PC-3 (cell line): Measurements from ENCODE around the gene NFAM1. TPM values are rescaled to one million over a fixed set of nuclear protein-coding genes. Genes with fewer than 3 reads are reported as not detected.

Source experiments
- ATAC-seq: fragments of 200-7000 bp; cut with Tn5 transposase; 2 replicates; pipeline ENCODE4 v1.9.1; 2020; ENCODE audit warnings: mild to moderate bottlenecking, moderate library complexity
- BruUV-seq: library from RNA; stranded (reverse); fragments of 400-500 nt; replicated peaks from 2 replicates; lab custom pipeline; 2021; lab: Mats Ljungman, UMichigan
- CTCF ChIA-PET: fragments of 300-600 bp; sonication (Branson Sonifier 250); formaldehyde crosslinking; loops from one replicate; lab custom pipeline; 2022; ENCODE audit warnings: antibody characterized with exemption; lab: Charles Lee
- POLR2A ChIA-PET: fragments of 300-600 bp; sonication (Branson Sonifier 250); formaldehyde crosslinking; loops from one replicate; lab custom pipeline; 2022; ENCODE audit warnings: antibody characterized with exemption; ENCODE audit not compliant: unreplicated experiment; lab: Charles Lee
- DNase-seq: peaks from one replicate; pipeline ENCODE4 v3.0.0-alpha.2; 2015
- H2AFZ ChIP-seq: fragments of 300-600 bp; sonication (generic); 2 replicates; pipeline ENCODE4 v1.6.0; 2016; ENCODE audit warnings: antibody characterized with exemption, low read length
- H3F3A ChIP-seq: fragments of 300-600 bp; sonication (generic); one replicate; pipeline ENCODE4 v1.6.0; 2017; ENCODE audit warnings: antibody characterized with exemption, low read length, control low read depth, mild to moderate bottlenecking; ENCODE audit not compliant: unreplicated experiment
- H3K27ac ChIP-seq: fragments of 300-600 bp; sonication (generic); 2 replicates; pipeline ENCODE4 v1.5.1; 2016; ENCODE audit warnings: mild to moderate bottlenecking, low read length
- H3K27me3 ChIP-seq: fragments of 300-600 bp; sonication (generic); 2 replicates; pipeline ENCODE4 v1.6.1; 2016; ENCODE audit warnings: low read length, mixed read lengths
- H3K36me3 ChIP-seq: fragments of 300-600 bp; sonication (generic); 2 replicates; pipeline ENCODE4 v1.6.1; 2016; ENCODE audit warnings: low read depth, mixed run types, low read length, mixed read lengths
- H3K4me1 ChIP-seq: fragments of 300-600 bp; sonication (generic); 2 replicates; pipeline ENCODE4 v1.5.1; 2016; ENCODE audit warnings: low read length; ENCODE audit not compliant: insufficient read depth
- H3K4me2 ChIP-seq: fragments of 300-600 bp; sonication (generic); 2 replicates; pipeline ENCODE4 v1.6.0; 2016; ENCODE audit warnings: low read length
- H3K4me3 ChIP-seq: fragments of 300-600 bp; sonication (generic); 2 replicates; pipeline ENCODE4 v1.5.1; 2016; ENCODE audit warnings: mild to moderate bottlenecking, low read length, mixed read lengths
- H3K79me2 ChIP-seq: fragments of 300-600 bp; sonication (generic); 2 replicates; pipeline ENCODE4 v1.6.1; 2017; ENCODE audit warnings: low read length, mixed read lengths
- H3K9ac ChIP-seq: fragments of 300-600 bp; sonication (generic); 2 replicates; pipeline ENCODE4 v1.6.0; 2016; ENCODE audit warnings: mild to moderate bottlenecking, low read length
- H3K9me2 ChIP-seq: fragments of 300-600 bp; sonication (generic); replicated peaks from 2 replicates; pipeline ENCODE4 v1.6.1; 2016; ENCODE audit warnings: mixed run types, low read length, mixed read lengths
- H3K9me3 ChIP-seq: fragments of 300-600 bp; sonication (generic); 2 replicates; pipeline ENCODE4 v1.6.1; 2016; ENCODE audit warnings: low read length, mixed read lengths
- H4K20me1 ChIP-seq: fragments of 300-600 bp; sonication (generic); 2 replicates; pipeline ENCODE4 v1.6.1; 2016; ENCODE audit warnings: low read length, mixed read lengths
- EZH2 ChIP-seq: fragments of 300-600 bp; sonication (generic); IDR thresholded peaks from one replicate; pipeline ENCODE4 v1.6.1; 2017; ENCODE audit warnings: antibody characterized with exemption, mild to moderate bottlenecking, low read length; ENCODE audit not compliant: unreplicated experiment
- EZH2phosphoT487 ChIP-seq: fragments of 300-600 bp; sonication (generic); IDR thresholded peaks from 2 replicates; pipeline ENCODE4 v1.6.1; 2018; ENCODE audit warnings: mild to moderate bottlenecking, antibody characterized with exemption, low read length, borderline replicate concordance
- intact Hi-C: fragments of 100-400 bp; cut with micrococcal nuclease; formaldehyde crosslinking; loops from 2 replicates; pipeline ENCODE4 v1.9.0; 2023
- total RNA-seq: library from RNA; depleted of rRNA; stranded (reverse); fragments of >200 nt; gene quantifications from 2 replicates; pipeline ENCODE4 v1.2.3, GENCODE V29; 2014
- TF ChIP-seq, protein P1 (sequence below): fragments of 300-600 bp; sonication (generic); conservative IDR thresholded peaks from 2 replicates; pipeline ENCODE4 v1.5.1; 2017; ENCODE audit warnings: antibody characterized with exemption, low read depth, mild to moderate bottlenecking, low read length

Gene NFAM1
- total RNA-seq, 1 experiment from 2014 or later: 0.11 TPM

DNA sequence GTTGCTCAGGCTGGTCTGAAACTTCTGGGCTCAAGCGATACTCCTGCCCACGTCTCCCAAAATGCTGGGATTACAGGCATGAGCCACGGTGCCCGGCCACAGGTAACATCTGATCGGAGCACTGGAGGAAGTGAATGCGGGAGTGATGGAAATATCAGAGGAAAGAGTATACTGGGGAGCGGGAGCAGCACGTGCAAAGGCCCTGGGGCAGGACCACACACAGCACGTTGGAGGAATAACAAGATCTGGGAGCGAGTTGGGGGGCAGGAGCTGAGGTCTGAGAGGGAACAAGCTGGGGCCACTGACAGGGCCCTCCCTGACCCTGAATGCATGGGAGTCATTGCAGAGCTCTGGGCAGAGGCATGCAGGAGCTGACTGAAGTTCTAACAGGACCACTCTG lies 70.7 kb downstream of the NFAM1 start:
- no peaks in the 10 kb centered on the region for H4K20me1 ChIP-seq
- no peak overlapping the region for H3K27ac ChIP-seq
- no peak overlapping the region for H2AFZ ChIP-seq
- no peaks in the 10 kb centered on the region for H3K9me2 ChIP-seq
- H3K4me1 ChIP-seq: no peaks in the 10 kb centered on the region
- H3K4me2 ChIP-seq: no peak overlapping the region
- no peak for DNase-seq
- no peak for TF ChIP-seq EZH2
- TF ChIP-seq EZH2phosphoT487: no peak
- TF ChIP-seq, protein P1, sequence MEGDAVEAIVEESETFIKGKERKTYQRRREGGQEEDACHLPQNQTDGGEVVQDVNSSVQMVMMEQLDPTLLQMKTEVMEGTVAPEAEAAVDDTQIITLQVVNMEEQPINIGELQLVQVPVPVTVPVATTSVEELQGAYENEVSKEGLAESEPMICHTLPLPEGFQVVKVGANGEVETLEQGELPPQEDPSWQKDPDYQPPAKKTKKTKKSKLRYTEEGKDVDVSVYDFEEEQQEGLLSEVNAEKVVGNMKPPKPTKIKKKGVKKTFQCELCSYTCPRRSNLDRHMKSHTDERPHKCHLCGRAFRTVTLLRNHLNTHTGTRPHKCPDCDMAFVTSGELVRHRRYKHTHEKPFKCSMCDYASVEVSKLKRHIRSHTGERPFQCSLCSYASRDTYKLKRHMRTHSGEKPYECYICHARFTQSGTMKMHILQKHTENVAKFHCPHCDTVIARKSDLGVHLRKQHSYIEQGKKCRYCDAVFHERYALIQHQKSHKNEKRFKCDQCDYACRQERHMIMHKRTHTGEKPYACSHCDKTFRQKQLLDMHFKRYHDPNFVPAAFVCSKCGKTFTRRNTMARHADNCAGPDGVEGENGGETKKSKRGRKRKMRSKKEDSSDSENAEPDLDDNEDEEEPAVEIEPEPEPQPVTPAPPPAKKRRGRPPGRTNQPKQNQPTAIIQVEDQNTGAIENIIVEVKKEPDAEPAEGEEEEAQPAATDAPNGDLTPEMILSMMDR: no peak
- POLR2A ChIA-PET: no interaction called here
- H3F3A ChIP-seq: no peaks in the 10 kb centered on the region
- H3K4me3 ChIP-seq: no peak overlapping the region
- BruUV-seq: no TSS peak
- CTCF ChIA-PET: no interaction called here
- no peaks in the 10 kb centered on the region for H3K27me3 ChIP-seq
- no peaks in the 10 kb centered on the region for H3K79me2 ChIP-seq
- intact Hi-C loops: no loop called here
- ATAC-seq: no peak
- H3K36me3 ChIP-seq: no peaks in the 10 kb centered on the region
- H3K9ac ChIP-seq: no peak overlapping the region
- H3K9me3 ChIP-seq: no peaks in the 10 kb centered on the region

DNA sequence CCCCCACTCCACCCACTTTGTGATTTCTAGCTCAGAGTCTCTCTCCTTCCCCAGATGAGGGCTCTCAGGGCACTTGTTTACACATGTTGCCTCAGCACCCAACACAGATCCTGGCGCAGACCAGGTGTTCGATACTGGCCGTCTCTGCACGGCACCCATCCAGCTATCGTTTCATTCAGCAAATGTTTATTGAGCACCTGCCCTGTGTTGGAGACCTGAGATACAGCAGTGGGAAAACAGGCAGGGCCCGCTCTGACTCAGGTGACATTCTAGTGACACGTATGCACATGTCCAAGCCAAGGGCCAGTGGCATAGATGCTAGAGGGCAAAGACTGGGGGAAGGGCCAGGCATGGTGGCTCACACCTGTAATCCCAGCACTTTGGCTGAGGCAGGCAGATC lies 71.9 kb downstream of the NFAM1 start:
- no peak overlapping the region for H3K4me2 ChIP-seq
- H3K79me2 ChIP-seq: no peaks in the 10 kb centered on the region
- no peaks in the 10 kb centered on the region for H3F3A ChIP-seq
- no peak overlapping the region for H2AFZ ChIP-seq
- intact Hi-C loops: no loop called here
- BruUV-seq: no TSS peak
- H3K4me3 ChIP-seq: no peak overlapping the region
- no peaks in the 10 kb centered on the region for H4K20me1 ChIP-seq
- no peaks in the 10 kb centered on the region for H3K4me1 ChIP-seq
- no peak overlapping the region for H3K9ac ChIP-seq
- ATAC-seq (no peak), DNase-seq (no peak)
- H3K27me3 ChIP-seq: no peaks in the 10 kb centered on the region
- H3K9me3 ChIP-seq: no peaks in the 10 kb centered on the region
- no peak for TF ChIP-seq EZH2
- TF ChIP-seq EZH2phosphoT487: no peak
- TF ChIP-seq, protein P1: no peak
- CTCF ChIA-PET: no interaction called here
- H3K9me2 ChIP-seq: no peaks in the 10 kb centered on the region
- H3K36me3 ChIP-seq: no peaks in the 10 kb centered on the region
- H3K27ac ChIP-seq: no peak overlapping the region
- POLR2A ChIA-PET: no interaction called here

GRCh38 chr22:42358643-42359558 lies 73.3 kb downstream of the NFAM1 start:
- no TSS peak for BruUV-seq
- POLR2A ChIA-PET: no interaction called here

More at GRCh38 chr22:42358643-42359558, 73.3 kb downstream of the NFAM1 start:
- Histone ChIP-seq H3K4me1 (no peaks in the 10 kb centered on the region), H3K27me3 (no peaks in the 10 kb centered on the region), H3K4me3 (no peak overlapping the region), H3K9ac (no peak overlapping the region), H3K4me2 (no peak overlapping the region), H3F3A (no peaks in the 10 kb centered on the region), H3K9me2 (no peaks in the 10 kb centered on the region), H2AFZ (no peak overlapping the region), H3K79me2 (no peaks in the 10 kb centered on the region), H3K27ac (no peak overlapping the region), H3K36me3 (no peaks in the 10 kb centered on the region), H4K20me1 (no peaks in the 10 kb centered on the region), H3K9me3 (no peaks in the 10 kb centered on the region)
- CTCF ChIA-PET: no interaction called here
- intact Hi-C loops: no loop called here
- no peak for ATAC-seq
- no peak for DNase-seq
- no peak for TF ChIP-seq EZH2
- no peak for TF ChIP-seq EZH2phosphoT487
- TF ChIP-seq, protein P1: no peak
